SKM-1 (cell line): Measurements from ENCODE around the gene FBXO5.

ENCODE experiments used
- DNase-seq: peaks from one replicate; lab custom pipeline; 2025; ENCODE audit not compliant: unreplicated experiment; lab: John Stamatoyannopoulos, UW

Gene FBXO5

GRCh38 chr6:152952045-152952444 is 30.8 kb downstream of the FBXO5 start:
- DNase-seq = no peak

DNA sequence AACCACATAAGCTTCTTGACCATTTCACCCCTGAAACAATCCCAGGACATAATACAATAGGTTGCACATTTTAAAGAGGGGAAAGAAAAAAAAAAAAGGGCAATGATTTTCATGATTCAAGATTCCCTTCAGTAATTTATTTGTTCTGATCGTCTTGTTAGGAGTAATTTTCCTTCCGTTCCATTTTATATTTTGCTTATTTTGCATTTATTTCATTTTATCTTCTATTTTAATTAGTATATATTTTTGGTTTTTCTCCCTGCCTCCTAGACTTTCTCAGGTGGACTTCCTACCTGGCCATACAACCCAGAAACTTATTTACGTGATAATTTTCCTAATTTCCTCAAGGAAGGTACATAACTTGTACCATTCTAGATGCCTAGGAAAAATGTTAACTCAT is 32.6 kb downstream of the FBXO5 start:
- DNase-seq = no peak

GRCh38 chr6:152948150-152948768 is 34.6 kb downstream of the FBXO5 start:
- peak; percentile 33 for DNase-seq

DNA sequence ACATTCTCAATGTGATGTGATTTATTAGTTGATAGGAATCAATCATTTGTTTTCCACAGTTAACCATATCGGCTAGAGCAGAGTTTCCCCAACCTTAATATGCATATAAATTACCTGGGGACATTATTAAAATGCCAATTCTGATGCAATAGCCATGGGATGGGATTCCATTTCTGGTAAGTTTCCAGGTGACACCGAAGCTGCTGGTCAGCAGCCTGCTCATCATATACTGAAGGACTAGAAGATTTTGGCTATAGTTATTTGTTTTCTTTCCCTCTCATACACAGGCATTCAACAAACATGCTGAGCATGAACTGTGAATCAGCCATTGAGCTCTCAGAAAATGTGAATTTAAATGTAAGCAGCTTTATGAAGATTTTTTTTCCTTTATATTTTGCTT is 35.8 kb downstream of the FBXO5 start:
- DNase-seq = no peak

DNA sequence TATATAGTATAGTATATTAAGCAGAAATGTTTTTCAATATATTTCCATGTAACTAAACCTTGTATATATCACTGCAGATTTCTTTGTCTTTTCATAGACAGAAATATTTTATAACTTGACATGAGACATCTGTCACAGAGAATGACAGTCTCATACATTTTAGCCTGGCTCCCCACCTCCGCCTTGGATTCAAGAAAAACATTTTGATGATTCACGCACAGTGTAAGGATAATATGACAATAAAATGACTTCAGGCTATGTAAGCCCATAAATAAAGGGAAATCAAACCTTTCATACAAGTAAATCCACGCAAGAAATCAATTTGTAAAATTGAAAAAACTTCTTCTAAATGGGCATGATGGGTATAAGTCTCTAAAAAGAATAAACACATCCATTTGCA is 36.4 kb downstream of the FBXO5 start:
- DNase-seq = no peak

GRCh38 chr6:152943260-152943897 is 39.5 kb downstream of the FBXO5 start:
- no peak for DNase-seq

- no peak for DNase-seq
Observed at GRCh38 chr6:152942319-152942869, 40.4 kb downstream of the FBXO5 start.

DNA sequence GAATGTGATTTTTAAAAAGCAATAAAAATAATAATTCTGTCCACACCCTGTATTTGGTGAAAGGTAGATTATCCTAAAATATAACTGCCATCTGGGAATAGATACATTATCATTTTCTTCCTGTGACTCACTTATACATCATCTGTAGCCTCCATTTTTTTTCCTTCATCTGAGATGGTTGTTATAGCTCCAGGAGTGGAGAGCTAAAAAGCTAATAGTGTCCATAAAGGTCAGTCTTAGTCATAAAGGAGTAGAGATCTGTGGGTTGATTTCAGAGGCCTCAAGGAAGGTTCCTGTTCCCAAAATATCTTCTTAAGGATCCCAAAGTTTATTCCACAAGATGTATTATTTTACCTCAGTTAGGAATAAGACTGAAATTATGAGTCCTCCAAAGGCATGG is 41.1 kb downstream of the FBXO5 start:
- no peak for DNase-seq

GRCh38 chr6:152932865-152933264 is 50.0 kb downstream of the FBXO5 start:
- DNase-seq = no peak

GRCh38 chr6:152922706-152923105 is 60.1 kb downstream of the FBXO5 start:
- DNase-seq = no peak
